Loucy (cell line): Measurements from ENCODE around the gene KRTAP10-8.

Experiments used
- H2AFZ ChIP-seq: fragments of 200-600 bp; sonication (generic); 2 replicates; pipeline ENCODE4 v1.6.0; 2016; ENCODE audit warnings: antibody characterized with exemption, mild to moderate bottlenecking, low read length, moderate library complexity
- H3F3A ChIP-seq: fragments of 200-600 bp; 2 replicates; pipeline ENCODE4 v1.6.0; 2016; ENCODE audit warnings: antibody characterized with exemption, low read depth, mild to moderate bottlenecking
- H3K27me3 ChIP-seq: fragments of 200-600 bp; sonication (generic); 2 replicates; pipeline ENCODE4 v1.6.1; 2014; ENCODE audit warnings: low read length, mild to moderate bottlenecking; ENCODE audit not compliant: insufficient read depth, poor library complexity, severe bottlenecking
- H3K36me3 ChIP-seq: fragments of 200-600 bp; sonication (generic); 2 replicates; pipeline ENCODE4 v1.6.1; 2016; ENCODE audit warnings: low read length; ENCODE audit not compliant: insufficient read depth
- H3K4me1 ChIP-seq: fragments of 200-600 bp; sonication (generic); 2 replicates; pipeline ENCODE4 v1.5.1; 2014; ENCODE audit warnings: low read length, mild to moderate bottlenecking; ENCODE audit not compliant: insufficient read depth, poor library complexity, severe bottlenecking
- H3K4me2 ChIP-seq: fragments of 200-600 bp; sonication (generic); 2 replicates; pipeline ENCODE4 v1.6.0; 2014; ENCODE audit warnings: antibody characterized with exemption, low read length, low read depth, mild to moderate bottlenecking; ENCODE audit not compliant: poor library complexity, severe bottlenecking
- H3K4me3 ChIP-seq: fragments of 200-600 bp; sonication (generic); 2 replicates; pipeline ENCODE4 v1.5.1; 2014; ENCODE audit warnings: low read length, mild to moderate bottlenecking, mixed read lengths; ENCODE audit not compliant: poor library complexity, severe bottlenecking
- H3K79me2 ChIP-seq: fragments of 200-600 bp; sonication (generic); 2 replicates; pipeline ENCODE4 v1.6.1; 2014; ENCODE audit warnings: low read length; ENCODE audit not compliant: insufficient read depth
- H3K9ac ChIP-seq: fragments of 200-600 bp; sonication (generic); 2 replicates; pipeline ENCODE4 v1.6.0; 2014; ENCODE audit warnings: mild to moderate bottlenecking, low read depth, low read length, moderate library complexity; ENCODE audit not compliant: poor library complexity, severe bottlenecking
- H3K9me2 ChIP-seq: fragments of 200-600 bp; sonication (generic); replicated peaks from 2 replicates; pipeline ENCODE4 v1.6.1; 2016; ENCODE audit warnings: low read depth, low read length, mixed read lengths
- H3K9me3 ChIP-seq: fragments of 200-600 bp; sonication (generic); 2 replicates; pipeline ENCODE4 v1.6.1; 2014; ENCODE audit warnings: mild to moderate bottlenecking, antibody characterized with exemption, low read length, low read depth; ENCODE audit not compliant: insufficient read depth
- H4K20me1 ChIP-seq: fragments of 200-600 bp; sonication (generic); 2 replicates; pipeline ENCODE4 v1.6.0; 2014; ENCODE audit warnings: antibody characterized with exemption, low read length, mild to moderate bottlenecking; ENCODE audit not compliant: insufficient read depth, poor library complexity, severe bottlenecking
- CTCF ChIP-seq: fragments of 200-600 bp; sonication (generic); conservative IDR thresholded peaks from 2 replicates; pipeline ENCODE4 v1.5.1; 2014; ENCODE audit warnings: mild to moderate bottlenecking, antibody characterized with exemption, low read length
- EZH2phosphoT487 ChIP-seq: fragments of 200-600 bp; IDR thresholded peaks from 2 replicates; pipeline ENCODE4 v1.6.1; 2018; ENCODE audit warnings: antibody characterized with exemption, mild to moderate bottlenecking, moderate library complexity, borderline replicate concordance

KRTAP10-8 gene

DNA sequence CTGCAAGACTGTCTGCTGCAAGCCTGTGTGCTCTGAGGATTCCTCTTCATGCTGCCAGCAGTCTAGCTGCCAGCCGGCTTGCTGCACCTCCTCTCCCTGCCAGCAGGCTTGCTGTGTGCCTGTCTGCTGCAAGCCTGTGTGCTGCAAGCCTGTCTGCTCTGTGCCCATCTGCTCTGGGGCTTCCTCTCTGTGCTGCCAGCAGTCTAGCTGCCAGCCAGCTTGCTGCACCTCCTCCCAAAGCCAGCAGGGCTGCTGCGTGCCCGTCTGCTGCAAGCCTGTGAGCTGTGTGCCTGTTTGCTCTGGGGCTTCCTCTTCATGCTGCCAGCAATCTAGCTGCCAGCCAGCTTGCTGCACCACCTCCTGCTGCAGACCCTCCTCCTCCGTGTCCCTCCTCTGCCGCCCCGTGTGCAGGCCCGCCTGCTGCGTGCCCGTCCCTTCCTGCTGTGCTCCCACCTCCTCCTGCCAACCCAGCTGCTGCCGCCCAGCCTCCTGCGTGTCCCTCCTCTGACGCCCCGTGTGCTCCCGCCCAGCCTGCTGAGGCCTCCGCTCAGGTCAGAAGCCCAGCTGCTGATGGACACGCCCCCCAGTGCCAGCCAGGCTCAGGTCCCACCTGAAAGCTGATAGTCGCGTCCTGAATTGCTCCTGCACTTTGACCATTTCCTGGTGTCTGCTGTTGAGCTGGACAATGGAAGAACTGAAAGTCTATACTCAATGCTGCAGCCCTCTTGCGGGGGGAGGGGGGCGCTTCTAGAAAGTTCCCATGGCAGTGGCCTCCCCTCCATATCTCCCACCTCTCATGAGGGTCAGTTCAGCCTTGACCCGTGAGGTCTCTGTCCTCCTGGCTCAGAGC is 37.2 kb upstream of the KRTAP10-8 start:
- no peaks in the 10 kb centered on the region for H3F3A ChIP-seq
- no peak overlapping the region for H2AFZ ChIP-seq
- H3K79me2 ChIP-seq: no peaks in the 10 kb centered on the region
- no peaks in the 10 kb centered on the region for H3K36me3 ChIP-seq
- TF ChIP-seq EZH2phosphoT487: no peak
- no peak for TF ChIP-seq CTCF
- H3K4me3 ChIP-seq: no peak overlapping the region
- H3K9me2 ChIP-seq: no peaks in the 10 kb centered on the region
- no peak overlapping the region for H3K9ac ChIP-seq
- H3K4me1 ChIP-seq: no peaks in the 10 kb centered on the region
- no peaks in the 10 kb centered on the region for H4K20me1 ChIP-seq
- no peaks in the 10 kb centered on the region for H3K27me3 ChIP-seq
- no peaks in the 10 kb centered on the region; the same call in 1 of the 2 replicates for H3K9me3 ChIP-seq
- no peak overlapping the region for H3K4me2 ChIP-seq

GRCh38 chr21:44575307-44576024 is 36.4 kb upstream of the KRTAP10-8 start:
- no peaks in the 10 kb centered on the region for H3K36me3 ChIP-seq
- no peaks in the 10 kb centered on the region for H4K20me1 ChIP-seq
- no peak for TF ChIP-seq CTCF
- TF ChIP-seq EZH2phosphoT487: no peak
- H3K9ac ChIP-seq: no peak overlapping the region
- H3K79me2 ChIP-seq: no peaks in the 10 kb centered on the region
- no peaks in the 10 kb centered on the region for H3K9me2 ChIP-seq
- H2AFZ ChIP-seq: no peak overlapping the region
- H3K27me3 ChIP-seq: no peaks in the 10 kb centered on the region
- no peak overlapping the region for H3K4me2 ChIP-seq
- no peaks in the 10 kb centered on the region for H3F3A ChIP-seq
- H3K9me3 ChIP-seq: no peaks in the 10 kb centered on the region; the same call in 1 of the 2 replicates
- H3K4me3 ChIP-seq: no peak overlapping the region
- no peaks in the 10 kb centered on the region for H3K4me1 ChIP-seq

DNA sequence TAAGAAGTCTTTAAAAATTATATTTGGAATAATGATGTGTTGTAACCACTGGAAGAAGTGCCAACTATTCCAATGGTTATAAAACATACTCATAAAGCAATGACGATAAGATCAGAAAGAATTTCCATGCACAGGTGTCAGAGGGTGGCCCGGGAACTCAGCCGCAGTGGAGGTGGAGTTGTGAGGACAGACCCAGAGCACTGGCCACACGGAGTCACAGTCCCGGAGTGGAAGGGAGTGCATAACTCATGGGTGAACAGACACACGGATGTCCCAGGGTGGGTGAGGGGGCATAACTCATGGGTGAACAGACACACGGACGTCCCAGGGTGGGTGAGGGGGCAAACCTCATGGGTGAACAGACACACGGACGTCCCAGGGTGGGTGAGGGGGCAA is 35.9 kb upstream of the KRTAP10-8 start:
- H3K9me2 ChIP-seq: no peaks in the 10 kb centered on the region
- H3K4me3 ChIP-seq: no peak overlapping the region
- no peak overlapping the region for H3K9ac ChIP-seq
- H2AFZ ChIP-seq: no peak overlapping the region
- TF ChIP-seq EZH2phosphoT487 (no peak), CTCF (no peak)
- peaks cover 1% of the 10 kb centered on the region; the same call in 1 of the 2 replicates for H3K9me3 ChIP-seq
- no peaks in the 10 kb centered on the region for H3F3A ChIP-seq
- no peaks in the 10 kb centered on the region for H3K36me3 ChIP-seq
- H3K4me1 ChIP-seq: no peaks in the 10 kb centered on the region
- H3K79me2 ChIP-seq: no peaks in the 10 kb centered on the region
- no peaks in the 10 kb centered on the region for H4K20me1 ChIP-seq
- no peak overlapping the region for H3K4me2 ChIP-seq
- H3K27me3 ChIP-seq: no peaks in the 10 kb centered on the region
